HG03097 (cell line): ENCODE measurements around the gene RIOX2.
"Not testable (repeated sequence)": the region's sequence is repeated elsewhere in the genome, so short reads cannot be mapped to it uniquely, and the experiment has no call there.

Source experiments
- ATAC-seq: cut with Tn5 transposase; IDR thresholded peaks from one replicate; pipeline ENCODE4 v1.9.1; 2021; ENCODE audit not compliant: unreplicated experiment, low FRiP score

RIOX2 gene

GRCh38 chr3:97917813-97918536, 54.3 kb downstream of the RIOX2 start:
- ATAC-seq = no peak

GRCh38 chr3:97916576-97916975, 55.7 kb downstream of the RIOX2 start:
- no peak for ATAC-seq

- ATAC-seq = no peak
These were observed 57.8 kb downstream of the RIOX2 start for GRCh38 chr3:97914388-97914787.

GRCh38 chr3:97911459-97911858, 60.8 kb downstream of the RIOX2 start:
- ATAC-seq = no peak

- ATAC-seq = no peak
These were observed 61.3 kb downstream of the RIOX2 start for GRCh38 chr3:97910931-97911351.

GRCh38 chr3:97910236-97910831, 61.9 kb downstream of the RIOX2 start:
- not testable (repeated sequence) for ATAC-seq

GRCh38 chr3:97909830-97910229, 62.4 kb downstream of the RIOX2 start:
- not testable (repeated sequence) for ATAC-seq

GRCh38 chr3:97901313-97902248, 70.7 kb downstream of the RIOX2 start:
- no peak for ATAC-seq

GRCh38 chr3:97899331-97899730, 72.9 kb downstream of the RIOX2 start:
- no peak for ATAC-seq

- ATAC-seq = no peak
These were observed 75.7 kb downstream of the RIOX2 start for GRCh38 chr3:97896547-97896946.

- no peak for ATAC-seq
These were observed 76.1 kb downstream of the RIOX2 start for GRCh38 chr3:97896129-97896528.

GRCh38 chr3:97895216-97895615, 77.0 kb downstream of the RIOX2 start:
- ATAC-seq = no peak

- no peak for ATAC-seq
These were observed 79.4 kb downstream of the RIOX2 start for GRCh38 chr3:97892852-97893251.
